ENCODE results near the gene ITGA8. TPM values are rescaled to one million over a fixed set of nuclear protein-coding genes. Genes with fewer than 3 reads are reported as not detected.

Gene ITGA8
- polyA plus RNA-seq, 3 donors: not detected

GRCh38 chr10:15651175-15651574, 68.5 kb downstream of the ITGA8 start:
- H3K36me3 Mint-ChIP-seq: no peaks in the 10 kb centered on the region
- H3K9me3 ChIP-seq (replicated peaks in 1 of 2; ENCODE audit: control insufficient read depth in 1 of 2, insufficient read depth in 1 of 2, low read length in 2 of 2): no peaks in the 10 kb centered on the region
- peaks cover 0 to 3% of the 10 kb centered on the region in 2 donors for H3K27me3 ChIP-seq (ENCODE audit: control insufficient read depth in 2 of 2, insufficient read depth in 2 of 2, low read length in 2 of 2)
- no peaks in the 10 kb centered on the region for H3K36me3 ChIP-seq (replicated peaks in 1 of 2; ENCODE audit: control insufficient read depth in 1 of 2, insufficient read depth in 2 of 2, low read length in 2 of 2)
- no peaks in the 10 kb centered on the region for H3K4me1 ChIP-seq (ENCODE audit: control insufficient read depth in 1 of 2, insufficient read depth in 2 of 2, low read length in 2 of 2)
- H3K4me1 Mint-ChIP-seq: no peaks in the 10 kb centered on the region
- intact Hi-C loops (cut with micrococcal nuclease): no loop called here
- no peak for DNase-seq
- no peak overlapping the region for H3K4me2 ChIP-seq (replicated peaks; ENCODE audit: extremely low read depth, low read length, poor library complexity, severe bottlenecking)
- no peak overlapping the region for H2AFZ ChIP-seq (ENCODE audit: insufficient read depth, low read depth, low read length, poor library complexity, severe bottlenecking)
- H3K27ac Mint-ChIP-seq: no peak overlapping the region
- no peak overlapping the region for H3K4me3 Mint-ChIP-seq
- peaks cover 0 to 7% (median 1%) of the 10 kb centered on the region in 3 donors for H3K27me3 Mint-ChIP-seq (ENCODE audit: low read depth in 3 of 3)
- H3K79me2 ChIP-seq (ENCODE audit: insufficient read depth, low read length): no peaks in the 10 kb centered on the region
- H4K20me1 ChIP-seq (ENCODE audit: insufficient read depth, low read length): no peaks in the 10 kb centered on the region
- no peak overlapping the region for H3K4me3 ChIP-seq (replicated peaks in 1 of 3; ENCODE audit: low read depth in 2 of 3, low read length in 3 of 3)
- WGBS (ENCODE audit: insufficient coverage): no CpG with 5 or more reads among the region's 6 CpGs
- no peaks in the 10 kb centered on the region for H3K9me3 Mint-ChIP-seq
- H3K9ac ChIP-seq (ENCODE audit: insufficient read depth, low read length, poor library complexity, severe bottlenecking): no peak overlapping the region
- no peak overlapping the region for H3K27ac ChIP-seq (ENCODE audit: low read depth in 1 of 2, low read length in 2 of 2)
- TF ChIP-seq, protein P1, sequence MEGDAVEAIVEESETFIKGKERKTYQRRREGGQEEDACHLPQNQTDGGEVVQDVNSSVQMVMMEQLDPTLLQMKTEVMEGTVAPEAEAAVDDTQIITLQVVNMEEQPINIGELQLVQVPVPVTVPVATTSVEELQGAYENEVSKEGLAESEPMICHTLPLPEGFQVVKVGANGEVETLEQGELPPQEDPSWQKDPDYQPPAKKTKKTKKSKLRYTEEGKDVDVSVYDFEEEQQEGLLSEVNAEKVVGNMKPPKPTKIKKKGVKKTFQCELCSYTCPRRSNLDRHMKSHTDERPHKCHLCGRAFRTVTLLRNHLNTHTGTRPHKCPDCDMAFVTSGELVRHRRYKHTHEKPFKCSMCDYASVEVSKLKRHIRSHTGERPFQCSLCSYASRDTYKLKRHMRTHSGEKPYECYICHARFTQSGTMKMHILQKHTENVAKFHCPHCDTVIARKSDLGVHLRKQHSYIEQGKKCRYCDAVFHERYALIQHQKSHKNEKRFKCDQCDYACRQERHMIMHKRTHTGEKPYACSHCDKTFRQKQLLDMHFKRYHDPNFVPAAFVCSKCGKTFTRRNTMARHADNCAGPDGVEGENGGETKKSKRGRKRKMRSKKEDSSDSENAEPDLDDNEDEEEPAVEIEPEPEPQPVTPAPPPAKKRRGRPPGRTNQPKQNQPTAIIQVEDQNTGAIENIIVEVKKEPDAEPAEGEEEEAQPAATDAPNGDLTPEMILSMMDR (IDR thresholded peaks at IDR 0.05): no peak

GRCh38 chr10:15642095-15642494, 77.6 kb downstream of the ITGA8 start:
- Mint-ChIP-seq H3K9me3 (peaks cover 0 to 2% (median 0%) of the 10 kb centered on the region in 7 donors), H3K4me1 (no peaks in the 10 kb centered on the region), H3K36me3 (no peaks in the 10 kb centered on the region), H3K4me3 (no peak overlapping the region), H3K27me3 (ENCODE audit: low read depth in 3 of 3) (peaks cover 1 to 6% (median 3%) of the 10 kb centered on the region in 3 donors), H3K27ac (no peak overlapping the region)
- Histone ChIP-seq H3K9me3 (replicated peaks in 1 of 2; ENCODE audit: control insufficient read depth in 1 of 2, insufficient read depth in 1 of 2, low read length in 2 of 2) (no peaks in the 10 kb centered on the region), H3K4me3 (replicated peaks in 1 of 3; ENCODE audit: low read depth in 2 of 3, low read length in 3 of 3) (no peak overlapping the region), H2AFZ (ENCODE audit: insufficient read depth, low read depth, low read length, poor library complexity, severe bottlenecking) (no peak overlapping the region), H4K20me1 (ENCODE audit: insufficient read depth, low read length) (no peaks in the 10 kb centered on the region), H3K4me2 (replicated peaks; ENCODE audit: extremely low read depth, low read length, poor library complexity, severe bottlenecking) (no peak overlapping the region), H3K36me3 (replicated peaks in 1 of 2; ENCODE audit: control insufficient read depth in 1 of 2, insufficient read depth in 2 of 2, low read length in 2 of 2) (no peaks in the 10 kb centered on the region), H3K27me3 (ENCODE audit: control insufficient read depth in 2 of 2, insufficient read depth in 2 of 2, low read length in 2 of 2) (no peaks in the 10 kb centered on the region), H3K4me1 (ENCODE audit: control insufficient read depth in 1 of 2, insufficient read depth in 2 of 2, low read length in 2 of 2) (no peaks in the 10 kb centered on the region), H3K79me2 (ENCODE audit: insufficient read depth, low read length) (no peaks in the 10 kb centered on the region), H3K9ac (ENCODE audit: insufficient read depth, low read length, poor library complexity, severe bottlenecking) (no peak overlapping the region), H3K27ac (ENCODE audit: low read depth in 1 of 2, low read length in 2 of 2) (no peak overlapping the region)
- TF ChIP-seq, protein P1 (IDR thresholded peaks at IDR 0.05): no peak
- DNase-seq: no peak
- no CpG with 5 or more reads among the region's 2 CpGs for WGBS (ENCODE audit: insufficient coverage)
- intact Hi-C loops (cut with micrococcal nuclease): no loop called here
